SIG-M5 treated with dmso at 0.1 percent for 504 hours (cell line): ENCODE measurements around the gene CPT1A.

ENCODE experiments used
- DNase-seq: peaks from one replicate; lab custom pipeline; 2025; ENCODE audit not compliant: unreplicated experiment; lab: John Stamatoyannopoulos, UW

Gene CPT1A

GRCh38 chr11:68854273-68854958 lies 12.7 kb upstream of the CPT1A start:
- DNase-seq: no peak

GRCh38 chr11:68852628-68853027 lies 10.9 kb upstream of the CPT1A start:
- no peak for DNase-seq

GRCh38 chr11:68848429-68848828 lies 6.7 kb upstream of the CPT1A start:
- DNase-seq: no peak

- DNase-seq: no peak
These were observed 5.7 kb upstream of the CPT1A start for GRCh38 chr11:68847395-68847794.

GRCh38 chr11:68845351-68846002 lies 3.8 kb upstream of the CPT1A start:
- DNase-seq: no peak

- DNase-seq: no peak
These were observed 3.1 kb upstream of the CPT1A start for GRCh38 chr11:68844801-68845200.

- no peak for DNase-seq
These were observed 2.7 kb upstream of the CPT1A start for GRCh38 chr11:68844376-68844775.

- DNase-seq: peak; percentile 71
These were observed 2.1 kb upstream of the CPT1A start for GRCh38 chr11:68843703-68844312.

- peak; percentile 35 for DNase-seq
These were observed 1.4 kb upstream of the CPT1A start for GRCh38 chr11:68843052-68843561.

- no peak for DNase-seq
These were observed 823 bp upstream of the CPT1A start for GRCh38 chr11:68842427-68843051.

GRCh38 chr11:68840661-68841653 lies 759 bp downstream of the CPT1A start:
- no peak for DNase-seq

GRCh38 chr11:68839911-68840641 lies 1.6 kb downstream of the CPT1A start:
- peak; percentile 49 for DNase-seq

- DNase-seq: peak; percentile 90
These were observed 2.5 kb downstream of the CPT1A start for GRCh38 chr11:68839054-68839865.

- DNase-seq: no peak
These were observed 3.1 kb downstream of the CPT1A start for GRCh38 chr11:68838572-68838964.

- no peak for DNase-seq
These were observed 3.8 kb downstream of the CPT1A start for GRCh38 chr11:68837583-68838571.

GRCh38 chr11:68835749-68836148 lies 6.0 kb downstream of the CPT1A start:
- DNase-seq: no peak

- DNase-seq: no peak
These were observed 6.4 kb downstream of the CPT1A start for GRCh38 chr11:68835328-68835727.
